ENCODE measurements around the gene DR1. TPM values are rescaled to one million over a fixed set of nuclear protein-coding genes. Genes with fewer than 3 reads are reported as not detected.

Gene DR1
- total and polyA plus RNA-seq, 2 of the 8 experiments (the other 6 are each of a cell fraction or from before 2014, with no cell fraction given) = 13.1 to 62.3 TPM

- no peak overlapping the region for H4K91ac ChIP-seq (replicated peaks; ENCODE audit: insufficient read length, low read length)
- no peak overlapping the region for H3K14ac ChIP-seq (ENCODE audit: insufficient read length)
- POLR2A ChIA-PET (ENCODE audit: partially characterized antibody) = no interaction called here
- no peak for TF ChIP-seq RBBP5 (IDR thresholded peaks at IDR 0.05; ENCODE audit: borderline replicate concordance, low read depth, low read length)
- no peak for TF ChIP-seq KDM4A (IDR thresholded peaks at IDR 0.05; ENCODE audit: low read depth, low read length, severe bottlenecking)
- TF ChIP-seq SAP30 (IDR thresholded peaks at IDR 0.05; ENCODE audit: insufficient read depth, insufficient replicate concordance, low read length) = no peak
- TF ChIP-seq JUND (IDR thresholded peaks at IDR 0.05; ENCODE audit: low read length) = no peak
- TF ChIP-seq SP2 (IDR thresholded peaks at IDR 0.05; ENCODE audit: low read length) = no peak
- TF ChIP-seq BCL11A (IDR thresholded peaks at IDR 0.05; ENCODE audit: low read depth in 2 of 2, low read length in 2 of 2) = no peak
- no peak for TF ChIP-seq SRF (IDR thresholded peaks at IDR 0.05; ENCODE audit: low read depth, low read length)
- no peak for TF ChIP-seq RNF2 (IDR thresholded peaks at IDR 0.05; ENCODE audit: borderline replicate concordance, low read depth, low read length, missing control alignments, poor library complexity, severe bottlenecking)
- TF ChIP-seq MAX (IDR thresholded peaks at IDR 0.05) = no peak
- TF ChIP-seq NANOG (IDR thresholded peaks at IDR 0.05; ENCODE audit: insufficient read depth, low read depth, low read length, poor library complexity, severe bottlenecking) = no peak
- no peak for TF ChIP-seq CTBP2 (IDR thresholded peaks at IDR 0.05; ENCODE audit: borderline replicate concordance, insufficient read depth, insufficient read length, low read length)
- no peak for TF ChIP-seq E2F6 (IDR thresholded peaks at IDR 0.05)
- TF ChIP-seq CHD1 (IDR thresholded peaks at IDR 0.05; ENCODE audit: low read depth, low read length) = no peak
Measured at GRCh38 chr1:93384656-93385055, 38.9 kb downstream of the DR1 start.

More at GRCh38 chr1:93384656-93385055, 38.9 kb downstream of the DR1 start:
- Histone ChIP-seq H3K4me3 (ENCODE audit: extremely low read depth in 1 of 4, insufficient read depth in 2 of 4, low read depth in 3 of 4, low read length in 4 of 4) (no peak overlapping the region), H4K20me1 (replicated peaks in 1 of 2; ENCODE audit: control insufficient read depth in 1 of 2, insufficient read depth in 2 of 2, low read length in 2 of 2) (no peaks in the 10 kb centered on the region), H3K4me2 (ENCODE audit: insufficient read depth in 1 of 2, low read depth in 2 of 2, low read length in 2 of 2) (no peak overlapping the region), H3K56ac (replicated peaks; ENCODE audit: insufficient read length, low read depth, low read length) (no peak overlapping the region), H3K9ac (replicated peaks in 1 of 4; ENCODE audit: extremely low read depth in 1 of 4, low read depth in 3 of 4, low read length in 3 of 4) (no peak overlapping the region), H3K4me1 (replicated peaks in 1 of 4; ENCODE audit: control insufficient read depth in 3 of 4, insufficient read depth in 4 of 4, low read length in 3 of 4) (no peaks in the 10 kb centered on the region), H2BK120ac (replicated peaks; ENCODE audit: low read depth, low read length) (no peak overlapping the region), H2BK20ac (ENCODE audit: low read length) (no peak overlapping the region), H3K23me2 (ENCODE audit: low read depth, low read length) (no peaks in the 10 kb centered on the region), H2AK5ac (ENCODE audit: low read depth, low read length) (no peak overlapping the region), H2AFZ (ENCODE audit: low read length) (no peak overlapping the region), H3K79me1 (ENCODE audit: low read depth, low read length) (no peaks in the 10 kb centered on the region), H3K4ac (replicated peaks; ENCODE audit: insufficient read length, low read depth, low read length) (no peak overlapping the region), H2BK5ac (ENCODE audit: low read depth, low read length) (no peak overlapping the region), H3K27ac (ENCODE audit: low read depth, low read length) (no peak overlapping the region), H3K18ac (ENCODE audit: extremely low read depth, low read length) (no peak overlapping the region), H3K9me3 (ENCODE audit: insufficient read depth in 2 of 2, low read depth in 1 of 2, low read length in 1 of 2) (peaks cover 17 to 23% of the 10 kb centered on the region in 2 experiments), H3K36me3 (ENCODE audit: control insufficient read depth in 2 of 4, insufficient read depth in 4 of 4, low read length in 3 of 4) (peaks cover 0 to 7% (median 0%) of the 10 kb centered on the region in 4 experiments; a peak in 3 of 8 replicates), H4K5ac (ENCODE audit: insufficient read length, low read depth, low read length) (no peak overlapping the region), H2BK15ac (ENCODE audit: low read length) (no peak overlapping the region), H2BK12ac (ENCODE audit: low read depth, low read length) (no peak overlapping the region), H3K79me2 (ENCODE audit: control insufficient read depth in 1 of 2, insufficient read depth in 2 of 2, low read length in 2 of 2) (no peaks in the 10 kb centered on the region), H3K23ac (ENCODE audit: insufficient read length) (no peak overlapping the region), H4K8ac (ENCODE audit: extremely low read depth, insufficient read depth, low read length) (no peak overlapping the region), H3K27me3 (replicated peaks in 1 of 4; ENCODE audit: control insufficient read depth in 3 of 4, extremely low read depth in 1 of 4, insufficient read depth in 3 of 4, low read length in 3 of 4) (no peaks in the 10 kb centered on the region)
- FAIRE-seq (no peak), DNase-seq (ENCODE audit: low read depth in 1 of 2, low spot score in 2 of 2) (no peak)
- 84% methylated on average over 3 of the region's 3 CpGs; no CpG with 5 or more reads in 1 of the 2 experiments for WGBS, 2 experiments (ENCODE audit: extremely low coverage in 1 of 2, insufficient coverage in 1 of 2, insufficient read length in 1 of 2, insufficient replicate concordance in 2 of 2, low coverage in 1 of 2, low lambda C conversion rate in 2 of 2, missing lambda C conversion rate in 1 of 2)
- CTCF ChIA-PET (ENCODE audit: partially characterized antibody) = interaction anchor here (0.6 kb wide), 1 partner anchor 13 kb away, joined by 3 read pairs; no protein-coding TSS in a partner anchor
